NCI-H82 treated with DMSO at 0.1 percent for 48 hours (cell line): Measurements from ENCODE around the gene TROAP.
"Not testable (repeated sequence)": the region's sequence is repeated elsewhere in the genome, so short reads cannot be mapped to it uniquely, and the experiment has no call there.

ENCODE experiments used
- DNase-seq: peaks from one replicate; lab custom pipeline; 2025; ENCODE audit not compliant: unreplicated experiment; lab: John Stamatoyannopoulos, UW

TROAP gene

GRCh38 chr12:49366096-49366651, 43.1 kb downstream of the TROAP start:
- DNase-seq, result peak; percentile 49

GRCh38 chr12:49366652-49367380, 43.8 kb downstream of the TROAP start:
- DNase-seq, result peak; percentile 80

DNA sequence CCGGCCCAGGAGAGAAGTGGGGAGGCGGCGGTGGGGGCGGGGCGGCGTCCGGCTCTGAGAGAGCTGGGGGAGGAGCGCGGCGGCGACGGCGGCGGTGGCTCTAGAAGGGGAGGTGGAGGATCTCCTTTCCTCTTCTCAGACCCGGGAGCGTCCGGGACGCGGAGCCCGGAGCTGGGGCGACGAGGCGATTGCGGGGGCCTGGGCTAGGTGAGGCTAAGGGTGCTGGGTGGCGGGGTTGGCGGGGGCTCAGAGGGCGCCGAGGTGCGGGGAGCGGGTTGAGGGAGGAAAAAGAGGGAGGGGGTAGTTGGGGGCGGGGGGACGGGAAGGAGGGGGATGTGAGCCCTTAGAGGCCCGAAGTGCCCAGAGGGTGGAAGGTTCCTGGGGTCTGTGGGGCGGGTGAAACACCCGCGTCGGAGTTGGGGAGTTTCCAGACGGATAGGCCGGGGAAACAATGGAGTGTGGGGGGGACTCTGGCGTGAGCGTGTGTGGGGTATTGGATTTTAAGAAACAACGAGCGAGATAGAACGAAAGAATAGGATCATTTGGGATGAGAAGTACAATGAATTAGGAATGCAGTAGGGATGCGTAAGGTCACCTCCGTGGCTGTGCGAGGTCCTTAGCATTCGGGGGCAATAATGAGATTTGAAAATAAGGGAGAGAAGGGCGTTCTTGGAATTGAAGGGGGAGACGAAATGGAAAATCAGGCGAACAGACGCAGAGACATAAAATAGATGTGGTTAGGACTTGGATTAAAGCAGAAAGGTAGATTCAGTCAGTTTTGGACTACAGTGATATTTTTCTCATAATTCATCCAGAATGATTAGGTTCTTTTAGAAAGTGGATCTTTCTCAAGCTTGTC, 44.6 kb downstream of the TROAP start, which contains the start of gene SPATS2:
Gene SPATS2, plus strand, starts transcription at position 82 of the 859 bp plus-strand sequence. CDS start 93,551 bp downstream, outside the sequence.
- no peak for DNase-seq

- no peak for DNase-seq
Observed at GRCh38 chr12:49368240-49368600, 45.2 kb downstream of the TROAP start.

DNA sequence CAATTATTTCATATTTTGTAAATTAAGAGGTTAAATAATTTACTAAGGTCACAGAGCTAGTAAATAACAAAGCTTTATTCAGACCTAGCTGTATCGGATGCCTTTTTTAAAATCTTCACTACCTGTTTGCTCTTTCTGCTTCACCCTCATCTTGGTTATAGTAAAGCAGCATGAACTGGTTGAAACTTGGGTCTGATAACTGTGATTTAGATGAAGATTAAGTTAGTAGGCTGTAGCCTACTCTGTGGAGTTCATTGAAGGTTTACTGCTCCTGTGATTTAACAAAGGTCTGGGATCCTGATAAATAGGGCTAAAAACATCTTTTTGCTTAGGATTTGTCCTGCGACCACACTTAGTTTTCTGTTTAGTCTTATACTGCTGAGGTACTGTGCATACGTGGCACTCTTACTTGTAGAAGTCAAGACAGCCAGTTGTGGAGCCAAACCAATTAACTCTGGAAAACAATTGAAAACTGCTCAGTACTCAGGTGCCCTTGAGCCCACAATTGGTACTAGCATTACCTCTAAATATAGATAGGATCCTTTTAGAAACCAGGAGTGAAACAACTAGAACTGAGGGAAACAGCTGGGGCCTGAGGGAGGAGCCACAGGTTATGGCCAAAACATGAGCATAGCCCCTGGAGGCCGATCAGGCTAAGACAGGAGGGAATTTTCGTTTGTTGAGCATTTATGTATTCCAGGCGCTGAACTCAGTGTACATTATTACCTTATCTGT, 46.5 kb downstream of the TROAP start:
- DNase-seq, result peak; percentile 34

DNA sequence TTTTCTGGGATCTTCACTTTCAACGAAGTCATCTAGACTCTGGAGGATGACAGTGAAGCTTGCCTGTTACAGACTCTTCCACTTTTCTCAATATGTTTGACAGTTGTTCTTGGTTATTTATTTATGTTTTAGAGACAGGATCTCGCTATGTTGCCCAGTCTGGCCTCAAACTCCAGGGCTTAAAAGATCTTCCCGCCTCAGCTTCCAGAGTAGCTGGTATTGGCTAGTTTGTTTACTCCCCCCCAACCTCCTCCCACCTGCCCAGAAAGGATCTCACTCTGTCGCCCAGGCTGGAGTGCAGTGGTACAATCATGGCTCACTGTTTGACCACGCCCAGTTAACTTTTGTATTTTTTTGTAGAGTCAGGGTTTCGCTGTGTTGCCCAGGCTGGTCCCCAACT, 47.5 kb downstream of the TROAP start:
- DNase-seq, result no peak

- no peak for DNase-seq
Observed at GRCh38 chr12:49375406-49375805, 52.4 kb downstream of the TROAP start.

GRCh38 chr12:49377386-49377785, 54.3 kb downstream of the TROAP start:
- no peak for DNase-seq

GRCh38 chr12:49380184-49380583, 57.1 kb downstream of the TROAP start:
- not testable (repeated sequence) for DNase-seq
